Measurements from ENCODE around the gene FAF1.

FAF1 gene

DNA sequence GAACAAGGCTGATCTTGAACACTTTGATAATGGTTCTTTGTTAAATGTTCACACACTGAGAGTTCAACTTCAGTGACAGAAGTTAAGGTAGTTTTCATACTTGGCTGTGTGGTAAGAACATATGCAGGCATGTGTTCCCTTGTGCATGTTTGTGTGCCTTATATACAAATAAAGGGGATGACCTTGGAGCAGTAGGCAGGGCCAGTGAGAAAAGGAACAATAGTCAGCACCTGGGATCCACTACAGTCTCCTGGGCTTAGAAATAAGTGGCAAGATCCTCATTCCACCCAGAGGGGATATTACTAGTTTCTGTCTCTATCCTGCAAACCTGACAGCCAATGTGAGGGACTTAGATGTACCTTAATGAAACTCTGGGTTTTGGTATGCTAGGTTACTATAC is 486.6 kb downstream of the FAF1 start:
- no peak for DNase-seq

DNA sequence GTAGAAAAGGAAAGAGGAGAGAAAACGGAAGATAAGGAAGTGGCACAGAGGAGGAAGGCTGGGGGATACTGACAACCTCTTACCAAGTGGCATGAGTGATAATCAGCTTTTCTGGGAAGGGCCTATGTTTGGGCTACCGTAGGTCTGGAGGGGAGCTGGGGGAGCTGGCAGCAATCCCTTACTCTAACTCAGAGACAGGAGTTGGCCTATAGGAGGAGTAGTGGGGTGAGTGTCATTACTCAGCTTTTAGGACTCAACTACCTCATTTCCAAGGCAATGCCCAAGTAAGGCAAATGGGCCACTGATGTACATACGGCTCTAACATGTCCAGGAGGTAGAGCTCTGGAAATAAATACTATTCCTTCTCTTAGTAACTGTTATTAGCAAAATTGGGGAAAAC is 488.1 kb downstream of the FAF1 start:
- no peak for DNase-seq

DNA sequence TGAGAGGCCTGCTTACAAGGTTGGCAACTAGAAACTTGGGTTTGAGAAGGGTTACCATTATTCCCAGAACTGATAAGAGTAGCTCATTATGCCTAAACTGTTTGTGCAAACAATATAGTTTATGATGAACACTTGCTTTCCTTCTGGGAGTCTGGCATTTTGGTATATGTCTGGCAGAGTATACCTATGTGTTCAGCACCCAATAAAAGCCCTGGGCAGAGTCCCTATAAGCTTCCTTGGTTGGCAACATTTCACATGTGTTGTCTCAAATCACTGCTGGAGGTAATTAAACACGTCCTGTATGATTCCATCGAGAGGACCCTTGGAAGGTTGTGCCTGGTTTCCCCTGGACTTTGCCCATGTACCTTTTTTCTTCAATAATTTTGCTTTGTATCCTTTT is 497.1 kb downstream of the FAF1 start:
- no peak for DNase-seq

DNA sequence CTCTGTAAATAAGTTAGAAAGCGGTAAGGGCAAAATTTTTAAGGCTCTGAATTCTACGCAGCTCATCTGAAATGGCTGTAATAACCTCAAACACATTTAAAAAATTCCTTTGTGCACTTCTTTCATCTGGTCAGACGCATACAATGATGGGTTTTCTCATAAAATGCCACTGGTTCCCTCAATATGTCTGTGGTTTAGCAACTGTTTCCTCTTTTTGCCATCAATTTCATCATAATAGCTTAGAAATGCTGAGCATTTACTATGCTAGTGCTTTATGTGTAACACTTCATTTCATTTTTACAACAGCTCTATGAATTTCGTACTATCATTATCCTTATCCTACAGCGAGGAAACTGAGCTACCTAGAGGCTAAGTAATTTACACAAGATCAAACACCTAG is 501.6 kb downstream of the FAF1 start:
- no peak for DNase-seq

DNA sequence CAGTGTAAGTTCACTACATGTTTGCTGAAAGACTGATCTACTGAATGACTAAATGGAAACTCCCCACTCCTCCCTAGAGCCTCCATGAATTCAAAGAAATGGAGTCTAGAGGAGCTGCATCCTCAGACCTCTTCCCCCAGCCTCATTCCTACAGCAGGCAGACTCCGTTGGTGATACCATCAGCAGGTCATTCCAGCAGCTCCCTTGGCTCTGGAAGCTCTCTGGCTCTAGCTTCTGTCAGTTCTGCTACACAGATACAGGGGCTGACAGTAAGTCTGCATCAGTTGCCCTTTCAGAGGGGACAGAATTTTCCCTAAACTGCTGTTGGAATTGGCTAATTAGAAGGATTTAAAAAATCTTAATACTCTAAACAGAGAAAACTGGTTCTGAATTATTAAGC is 505.2 kb downstream of the FAF1 start:
- DNase-seq = no peak

DNA sequence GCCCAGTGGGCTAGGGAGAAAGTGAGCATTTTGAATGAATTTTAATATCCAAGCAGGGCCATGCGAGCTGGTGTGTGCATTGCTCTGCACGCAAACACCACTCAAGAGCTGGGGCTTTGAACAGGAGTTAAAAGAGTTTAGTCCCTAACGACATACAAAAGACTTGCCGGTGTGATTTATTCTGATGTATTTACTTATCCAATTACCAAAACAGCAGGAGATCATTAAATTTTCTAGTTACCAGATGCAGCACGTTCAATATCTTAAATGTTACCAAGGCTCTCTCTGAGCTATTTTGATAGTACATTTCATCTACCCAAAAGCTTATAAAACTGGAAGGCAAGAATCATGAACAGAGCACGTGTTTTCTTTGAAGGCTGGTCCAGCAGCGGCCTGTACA is 506.8 kb downstream of the FAF1 start:
- DNase-seq = no peak

DNA sequence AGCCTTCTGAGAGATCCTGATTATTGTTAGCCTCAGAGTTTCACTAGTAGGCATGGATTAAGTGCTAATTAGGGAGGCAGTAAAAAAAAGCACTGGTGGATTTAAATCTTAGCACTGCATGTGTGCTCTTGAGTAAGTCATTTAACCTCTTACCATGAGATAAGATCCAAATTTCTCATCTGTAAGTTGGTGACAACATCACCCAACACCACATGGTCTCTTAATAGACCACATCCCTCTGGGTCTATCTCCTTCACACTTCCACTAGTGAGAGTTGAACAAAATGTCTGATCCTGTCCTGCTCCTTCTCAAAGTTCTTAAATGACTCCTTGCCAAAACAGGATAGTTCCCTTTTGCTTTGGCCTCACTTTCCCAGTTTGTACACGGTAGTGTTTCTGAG is 507.4 kb downstream of the FAF1 start:
- DNase-seq = no peak

DNA sequence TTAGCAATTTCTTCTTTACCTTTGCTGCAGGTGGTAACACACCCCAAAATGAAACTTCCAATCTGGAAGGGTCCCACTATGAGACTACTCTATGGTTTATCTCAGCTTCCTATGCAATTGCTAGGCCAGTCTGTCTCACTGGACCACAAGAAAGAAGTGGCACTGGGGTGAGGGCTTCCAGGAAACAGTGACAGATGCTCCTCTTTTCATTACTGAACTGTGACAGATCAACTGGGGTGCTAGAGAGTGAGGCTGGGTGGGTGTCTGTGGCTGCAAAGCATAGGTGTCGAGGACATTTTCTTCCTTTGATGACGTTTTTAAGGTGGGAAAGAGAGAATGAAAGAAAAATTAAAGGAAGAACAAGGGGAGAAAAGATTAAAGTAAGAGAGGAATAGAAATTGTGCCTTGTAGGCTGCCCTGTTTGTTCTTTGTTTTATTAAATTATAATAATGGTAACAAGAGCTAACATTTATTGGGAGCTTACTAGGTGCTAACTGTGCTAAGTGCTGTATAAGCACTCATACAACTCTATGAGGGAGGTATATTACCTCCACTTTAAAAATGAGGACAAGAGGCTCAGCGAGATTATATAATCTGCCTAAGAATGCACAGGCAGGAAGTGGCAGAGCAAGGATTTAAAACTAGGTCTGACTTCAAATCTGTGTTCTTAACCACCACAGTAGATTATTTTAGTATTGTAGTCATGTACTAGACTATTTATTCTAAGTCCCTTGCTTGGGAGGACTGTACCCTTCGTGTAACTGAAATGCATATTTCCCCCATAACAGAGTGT is 509.0 kb downstream of the FAF1 start:
- no peak for DNase-seq

DNA sequence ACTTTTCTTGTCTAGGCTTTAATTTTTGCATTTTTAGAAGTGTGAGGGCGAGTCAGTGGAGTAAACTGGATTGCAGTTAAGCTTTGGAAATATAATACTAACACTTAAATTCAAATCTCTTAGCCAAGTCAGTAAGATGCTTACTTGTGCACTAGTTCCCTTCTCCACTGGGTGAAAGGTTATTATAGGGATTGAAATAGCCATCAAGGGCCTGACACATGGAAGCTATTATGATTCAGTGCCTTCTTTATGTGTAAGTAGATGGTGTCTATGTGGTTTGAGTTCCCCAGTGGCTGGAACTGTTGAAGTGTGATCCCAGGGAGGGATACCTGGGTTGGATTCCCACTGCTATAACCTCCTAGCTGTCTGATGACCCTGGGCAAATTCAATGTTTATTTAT is 512.1 kb downstream of the FAF1 start:
- DNase-seq = no peak

DNA sequence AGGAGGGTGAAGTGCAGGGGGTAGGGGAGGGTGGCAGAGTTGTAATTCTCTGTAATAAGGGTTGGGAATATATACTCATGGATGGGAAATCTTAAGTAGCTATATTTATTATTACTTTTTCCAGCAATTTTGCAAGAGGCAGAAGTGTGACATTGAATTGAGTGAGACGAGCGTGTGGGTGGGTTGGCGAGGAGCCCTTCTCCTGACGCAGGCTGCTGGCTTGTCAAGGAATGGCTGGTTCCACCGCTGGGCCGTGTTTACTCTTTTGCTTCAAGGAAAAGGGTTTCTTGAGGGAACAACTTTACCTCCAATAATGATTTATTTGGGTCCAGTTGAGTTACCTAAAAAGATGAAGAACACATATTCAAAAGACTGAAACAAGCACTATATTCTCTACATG is 518.9 kb downstream of the FAF1 start:
- DNase-seq = no peak

DNA sequence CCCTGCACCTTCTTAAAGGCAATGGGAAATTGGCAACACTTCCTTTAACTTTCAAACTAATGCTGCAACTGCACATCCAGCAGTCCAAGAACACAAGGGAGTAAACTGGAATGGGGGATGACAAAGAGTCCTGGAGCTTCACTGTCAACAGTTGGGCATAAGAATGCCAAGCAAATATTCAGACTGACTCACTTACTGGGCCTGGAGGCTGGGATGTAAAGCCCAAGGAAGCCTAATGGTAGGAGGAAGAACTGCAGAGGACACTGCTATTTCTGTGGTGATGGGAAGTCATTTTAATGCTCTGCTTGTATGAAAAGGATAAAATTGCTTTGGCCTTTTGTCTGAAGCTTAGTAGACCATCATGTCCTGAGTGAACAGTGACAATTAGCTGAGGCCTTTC is 521.1 kb downstream of the FAF1 start:
- DNase-seq = no peak

DNA sequence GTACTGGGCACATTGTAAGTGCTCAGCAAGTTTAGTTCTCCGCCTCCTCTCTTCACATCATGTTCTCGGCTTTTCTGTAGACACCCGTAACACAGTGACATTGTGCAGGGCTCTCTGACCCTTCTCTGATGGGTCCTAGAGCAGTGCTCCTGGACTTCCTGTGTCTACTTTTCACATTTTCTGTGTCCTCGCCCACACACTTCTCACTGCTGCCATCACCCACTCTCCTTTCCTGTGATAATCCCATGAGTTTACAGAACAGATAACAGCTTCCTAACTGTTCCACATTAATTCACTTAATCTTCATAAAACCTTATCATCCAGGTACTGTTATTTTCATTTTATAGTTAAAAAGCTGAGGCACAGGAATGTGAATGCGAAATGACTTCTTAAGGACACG is 523.6 kb downstream of the FAF1 start:
- no peak for DNase-seq

DNA sequence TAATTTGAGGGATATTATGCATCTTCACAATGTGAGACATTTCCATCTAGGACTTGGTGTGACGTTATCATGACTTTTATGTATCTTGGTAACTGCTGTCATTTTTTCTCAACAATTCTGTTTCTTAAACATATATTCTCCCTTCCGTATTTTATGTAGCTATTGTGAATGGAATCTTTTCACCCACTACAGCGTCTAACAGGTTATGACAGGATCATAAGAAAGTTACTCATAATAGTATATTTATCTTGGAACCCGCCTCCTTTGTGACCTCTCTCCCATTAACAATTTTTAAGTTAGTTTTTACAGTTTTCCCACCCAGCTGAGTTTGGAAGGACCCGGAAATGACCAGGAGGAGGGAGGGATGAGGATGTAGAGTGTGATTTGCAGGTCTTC is 530.1 kb downstream of the FAF1 start:
- DNase-seq = no peak

DNA sequence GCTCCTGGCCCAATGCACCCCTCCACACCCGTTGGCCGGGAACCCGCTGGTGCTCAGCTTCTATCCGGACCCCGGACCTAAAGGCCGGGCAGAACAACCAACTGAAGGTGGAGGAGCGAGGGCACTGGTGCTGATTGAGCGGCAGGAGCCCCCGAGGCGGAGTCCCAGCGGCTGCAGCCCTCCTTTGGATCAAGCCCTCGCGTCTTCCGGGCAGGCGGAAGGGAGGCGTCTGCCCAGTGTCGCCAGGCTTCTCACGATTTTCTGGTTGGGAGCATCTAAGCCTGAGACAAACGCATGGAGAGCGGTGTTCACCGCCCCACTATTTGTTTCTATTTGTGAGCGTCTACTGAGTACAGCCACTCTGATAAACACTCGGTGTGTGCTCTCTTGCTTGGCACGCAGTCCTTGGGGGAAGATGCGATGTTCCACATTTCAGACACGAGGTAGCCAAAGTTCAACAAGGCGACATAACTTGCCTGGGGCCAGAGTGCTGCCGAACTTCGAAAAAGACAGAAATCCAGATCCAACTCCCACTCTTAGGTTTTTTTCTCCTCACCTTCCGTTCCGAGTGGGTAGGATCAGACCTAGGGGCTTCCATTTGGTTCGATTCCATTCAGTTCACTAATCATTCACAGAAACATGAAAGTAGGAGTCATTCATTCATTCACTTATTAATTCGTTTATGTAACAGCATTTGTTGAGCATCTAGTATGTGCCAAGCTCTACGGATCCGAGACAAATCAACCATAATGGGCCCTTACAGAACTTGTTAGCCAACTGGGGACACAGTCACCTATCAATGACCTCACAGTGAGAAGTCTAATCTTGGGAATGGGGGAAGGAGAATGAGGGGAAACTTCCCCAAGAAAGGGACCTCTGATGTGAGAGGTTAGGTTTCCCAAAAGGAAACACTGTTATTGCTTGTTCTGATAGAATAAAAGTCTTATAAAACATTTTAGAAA is 532.0 kb downstream of the FAF1 start:
- DNase-seq = no peak

DNA sequence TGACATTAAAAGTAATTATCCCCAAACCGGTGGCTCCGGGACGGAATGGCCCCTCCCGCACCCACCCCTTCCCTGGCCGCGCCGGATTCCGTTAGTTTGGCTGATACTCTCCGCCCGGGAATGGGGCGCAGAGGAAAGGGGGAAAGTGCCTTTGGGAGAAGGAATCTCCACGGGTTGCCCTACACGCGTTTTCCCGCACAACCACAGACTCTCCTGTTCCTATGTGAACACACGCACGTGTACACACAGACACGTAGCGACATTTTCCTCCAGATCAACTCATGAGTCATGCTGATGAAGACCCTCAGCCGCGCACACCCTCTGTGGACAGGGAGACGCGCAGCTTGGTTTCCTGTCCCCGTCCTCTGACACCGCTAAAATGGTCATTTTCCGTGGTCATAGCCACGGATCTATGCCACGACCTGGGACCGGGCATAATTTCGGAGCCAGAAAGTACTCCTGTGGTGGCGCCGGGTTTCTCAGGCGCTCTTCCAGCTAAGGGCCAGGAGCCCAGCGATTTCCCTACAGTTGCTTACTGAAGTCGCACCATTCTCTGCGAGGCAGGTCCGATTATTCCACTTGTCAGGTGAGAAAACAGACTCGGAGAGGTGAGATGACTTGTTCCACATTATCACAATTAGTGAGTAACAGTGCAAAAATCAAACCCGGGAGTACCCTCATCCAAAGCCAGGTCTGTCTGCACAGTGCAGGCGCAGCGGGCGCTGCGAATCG is 532.8 kb downstream of the FAF1 start:
- DNase-seq = no peak

DNA sequence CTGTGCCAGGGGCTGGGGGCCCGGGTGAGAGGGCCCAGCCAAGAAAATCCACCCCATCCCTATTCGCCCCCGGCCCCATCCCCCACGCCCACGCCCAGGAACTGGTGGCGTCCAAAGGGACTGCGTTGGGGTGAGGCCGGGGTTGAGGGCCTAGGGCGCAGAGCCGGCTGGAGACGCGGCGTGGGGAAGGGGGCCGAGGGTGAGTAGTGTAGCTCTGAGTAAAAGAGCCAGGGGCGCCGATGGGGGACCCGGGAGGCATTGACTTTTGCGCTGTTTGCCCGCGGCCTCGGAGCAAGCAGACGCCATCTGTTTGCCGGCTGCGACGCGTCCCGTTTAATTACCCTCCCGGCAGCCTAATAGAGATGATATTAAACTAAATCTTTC is 533.4 kb downstream of the FAF1 start:
- DNase-seq = no peak

DNA sequence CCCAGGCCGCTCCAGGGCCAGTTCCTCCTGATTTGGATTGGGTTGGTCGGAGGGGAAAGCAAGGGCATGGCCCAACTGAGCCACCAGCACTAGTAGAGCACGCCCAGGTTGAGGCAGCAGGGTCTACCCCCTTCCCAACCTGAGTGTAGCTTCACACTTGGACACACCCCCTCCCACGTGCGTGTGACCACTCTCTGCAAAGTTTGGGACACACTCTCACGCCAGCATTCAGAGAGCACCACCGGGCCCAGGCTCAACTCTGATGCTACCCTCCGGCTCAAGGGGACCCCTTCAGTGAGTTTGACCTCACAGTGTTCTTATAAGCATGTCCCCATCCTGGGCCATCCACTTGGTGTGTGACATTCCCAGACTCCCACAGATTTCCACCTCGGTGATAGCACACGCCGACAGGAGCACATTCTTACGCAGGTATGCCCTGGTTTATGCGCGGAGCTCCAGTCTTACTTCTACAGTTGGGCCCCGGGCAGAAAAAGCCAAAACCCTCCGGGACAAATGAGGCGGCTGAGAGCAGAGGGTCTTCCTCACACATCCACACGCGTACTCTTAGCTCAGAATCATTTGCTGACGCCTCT is 533.9 kb downstream of the FAF1 start:
- DNase-seq = no peak

DNA sequence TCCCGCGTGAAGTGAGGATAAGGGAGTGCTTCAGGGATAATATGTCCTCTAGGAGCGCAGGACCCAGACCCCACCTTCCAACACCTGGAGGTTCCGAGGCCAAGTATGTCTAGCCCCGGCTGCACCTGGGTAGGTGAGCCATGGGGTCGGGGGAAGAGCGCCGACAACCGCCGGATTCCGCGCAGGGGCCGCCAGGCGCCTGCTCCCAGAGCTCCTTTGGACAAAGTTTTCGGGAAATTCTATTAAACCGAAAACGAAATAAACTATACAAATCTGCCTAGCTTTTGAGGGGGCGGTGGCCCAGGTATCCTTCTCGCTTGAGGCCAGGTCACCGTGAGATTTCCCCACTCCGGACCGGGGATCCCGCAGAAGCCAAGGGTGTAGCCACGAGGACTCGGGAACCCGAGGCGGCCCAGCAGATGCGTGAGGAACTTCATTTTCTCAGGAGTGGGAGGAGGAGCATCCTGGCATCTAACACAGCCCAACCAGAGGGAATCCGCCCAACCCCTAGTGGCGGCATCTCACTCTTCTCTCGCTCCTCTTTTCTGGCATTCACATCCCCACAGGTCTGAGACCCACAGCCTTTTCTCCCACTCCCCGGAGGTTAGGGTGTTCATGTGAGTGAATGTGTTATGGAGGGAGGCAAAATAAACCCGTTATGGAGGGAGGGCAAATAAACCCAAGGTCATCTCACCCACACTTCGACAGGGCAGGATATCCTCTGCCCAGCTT is 534.5 kb downstream of the FAF1 start:
- no peak for DNase-seq

DNA sequence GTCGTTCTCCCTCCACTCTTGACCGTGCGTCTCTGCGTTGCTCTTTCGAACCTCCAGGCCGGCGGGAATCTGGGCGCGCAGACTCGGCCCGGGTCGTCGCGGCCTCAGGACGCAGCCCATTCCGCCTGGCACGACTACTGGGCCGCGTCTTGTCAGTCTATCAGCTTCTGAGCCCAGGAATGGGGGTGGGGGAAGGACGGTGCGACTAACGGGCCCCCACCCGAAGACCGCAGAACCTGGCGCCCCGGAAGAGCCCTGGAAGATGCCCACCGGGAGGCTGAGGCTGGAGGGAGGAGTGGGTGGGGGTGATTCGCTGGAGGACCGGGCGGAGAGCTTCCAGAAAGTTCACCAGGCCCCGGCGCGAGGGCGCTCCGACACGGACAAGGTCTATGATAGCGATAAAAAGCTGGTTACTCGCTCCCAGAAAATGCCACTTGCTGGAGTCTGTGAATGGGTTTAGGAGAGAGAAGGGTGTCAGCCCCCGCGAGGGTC is 535.1 kb downstream of the FAF1 start:
- no peak for DNase-seq

DNA sequence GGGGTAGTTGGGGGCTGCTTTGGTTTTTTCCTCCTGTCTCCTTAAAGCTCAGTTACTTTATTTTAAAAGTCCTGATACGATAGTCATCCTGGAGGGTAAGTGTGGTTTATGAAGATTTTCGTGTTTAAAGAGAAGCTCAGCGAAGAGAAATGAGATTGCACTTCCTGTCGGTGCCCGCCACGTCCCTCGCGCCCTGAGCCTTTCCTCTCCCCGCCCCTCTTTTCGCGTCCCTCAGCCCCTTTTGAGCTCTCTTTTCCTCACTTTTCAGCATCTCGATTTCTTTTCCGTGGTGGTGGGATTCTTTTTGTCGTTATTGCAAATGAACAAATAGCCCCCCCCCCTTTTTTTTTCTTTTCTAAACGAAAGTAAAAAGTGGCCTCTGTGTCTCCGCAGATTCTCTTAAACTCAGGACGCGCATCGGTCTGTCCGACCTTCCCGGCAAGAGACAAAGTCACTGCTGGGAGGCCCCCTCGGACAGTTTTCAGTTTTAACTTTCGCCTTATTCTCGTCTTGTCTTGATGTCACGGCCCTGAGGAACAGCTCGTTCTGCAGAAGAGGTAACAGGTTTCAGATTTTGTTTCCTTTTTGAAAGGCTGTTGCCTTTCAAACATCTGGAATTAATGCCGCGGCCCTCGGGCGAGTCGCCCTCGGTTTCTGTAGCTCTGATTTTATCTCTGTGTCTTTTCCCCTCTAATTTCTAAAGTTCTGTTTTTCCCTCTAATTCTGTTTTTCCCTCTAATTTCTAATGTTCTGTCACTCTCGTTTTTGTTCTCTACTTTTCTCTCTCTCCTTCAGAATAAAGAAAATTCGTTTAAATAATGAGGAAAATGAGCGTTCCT is 535.8 kb downstream of the FAF1 start:
- no peak for DNase-seq

DNA sequence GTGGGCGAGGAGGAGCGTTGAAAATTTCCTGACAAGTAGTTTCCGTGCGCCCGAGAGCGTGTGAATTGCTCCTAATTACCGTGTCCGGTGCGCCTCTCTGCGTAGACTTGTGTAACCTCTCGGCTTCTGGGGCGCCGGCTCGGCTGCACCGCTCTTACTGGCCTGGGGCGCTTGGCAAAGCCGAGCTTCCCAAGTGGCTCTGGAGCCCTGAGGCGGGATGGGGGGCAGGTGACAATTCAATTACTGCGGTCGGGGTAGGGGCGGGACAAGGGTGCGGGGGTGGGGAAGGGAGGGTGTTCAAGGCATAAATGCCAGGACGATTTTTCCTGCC is 536.4 kb downstream of the FAF1 start:
- no peak for DNase-seq

Measured in CD4-positive, alpha-beta T cell treated with Interleukin-1 beta for 1 hour (primary cell).